ENCODE data around the gene POLR3F.
"Not testable (repeated sequence)": the region's sequence is repeated elsewhere in the genome, so short reads cannot be mapped to it uniquely, and the experiment has no call there.

POLR3F gene

GRCh38 chr20:18477218-18477617 is 10.0 kb downstream of the POLR3F start:
- H3K4me1 ChIP-seq (ENCODE audit: insufficient read depth, low read length), result no peaks in the 10 kb centered on the region
- no peak overlapping the region for H3K4me3 ChIP-seq (ENCODE audit: low read length)
- peaks cover 58% of the 10 kb centered on the region for H3K36me3 ChIP-seq (ENCODE audit: insufficient read depth, low read length)
- no peaks in the 10 kb centered on the region for H3K27me3 ChIP-seq (ENCODE audit: insufficient read depth, low read length)
- H3K9me3 ChIP-seq (ENCODE audit: low read length), result no peaks in the 10 kb centered on the region
- no peak overlapping the region for H2AFZ ChIP-seq (ENCODE audit: low read depth, low read length)

GRCh38 chr20:18477821-18478220 is 10.6 kb downstream of the POLR3F start:
- Histone ChIP-seq H3K4me3 (ENCODE audit: low read length) (no peak overlapping the region), H3K27me3 (ENCODE audit: insufficient read depth, low read length) (no peaks in the 10 kb centered on the region), H2AFZ (ENCODE audit: low read depth, low read length) (no peak overlapping the region), H3K36me3 (ENCODE audit: insufficient read depth, low read length) (peaks cover 62% of the 10 kb centered on the region), H3K9me3 (ENCODE audit: low read length) (no peaks in the 10 kb centered on the region), H3K4me1 (ENCODE audit: insufficient read depth, low read length) (no peaks in the 10 kb centered on the region)

GRCh38 chr20:18481596-18481995 is 14.4 kb downstream of the POLR3F start:
- no peaks in the 10 kb centered on the region for H3K9me3 ChIP-seq (ENCODE audit: low read length)
- no peaks in the 10 kb centered on the region for H3K27me3 ChIP-seq (ENCODE audit: insufficient read depth, low read length)
- no peak overlapping the region for H2AFZ ChIP-seq (ENCODE audit: low read depth, low read length)
- H3K4me3 ChIP-seq (ENCODE audit: low read length), result no peak overlapping the region
- H3K4me1 ChIP-seq (ENCODE audit: insufficient read depth, low read length), result no peaks in the 10 kb centered on the region
- peaks cover 66% of the 10 kb centered on the region for H3K36me3 ChIP-seq (ENCODE audit: insufficient read depth, low read length)

GRCh38 chr20:18488301-18488700 is 21.1 kb downstream of the POLR3F start:
- Histone ChIP-seq H3K4me3 (ENCODE audit: low read length) (no peak overlapping the region), H3K9me3 (ENCODE audit: low read length) (no peaks in the 10 kb centered on the region), H3K4me1 (ENCODE audit: insufficient read depth, low read length) (no peaks in the 10 kb centered on the region), H2AFZ (ENCODE audit: low read depth, low read length) (no peak overlapping the region), H3K36me3 (ENCODE audit: insufficient read depth, low read length) (peaks cover 69% of the 10 kb centered on the region), H3K27me3 (ENCODE audit: insufficient read depth, low read length) (no peaks in the 10 kb centered on the region)

GRCh38 chr20:18496042-18496441 is 28.9 kb downstream of the POLR3F start:
- H3K9me3 ChIP-seq (ENCODE audit: low read length), result no peaks in the 10 kb centered on the region
- H2AFZ ChIP-seq (ENCODE audit: low read depth, low read length), result peak overlapping the region; percentile 82
- no peaks in the 10 kb centered on the region for H3K27me3 ChIP-seq (ENCODE audit: insufficient read depth, low read length)
- H3K4me1 ChIP-seq (ENCODE audit: insufficient read depth, low read length), result peaks cover 14% of the 10 kb centered on the region
- H3K36me3 ChIP-seq (ENCODE audit: insufficient read depth, low read length), result peaks cover 19% of the 10 kb centered on the region
- peak overlapping the region; percentile 72 for H3K4me3 ChIP-seq (ENCODE audit: low read length)

- H3K27me3 ChIP-seq (ENCODE audit: insufficient read depth, low read length), result peaks cover 2% of the 10 kb centered on the region
- H3K36me3 ChIP-seq (ENCODE audit: insufficient read depth, low read length), result peaks cover 14% of the 10 kb centered on the region
- H2AFZ ChIP-seq (ENCODE audit: low read depth, low read length), result peak within 1 kb of the TSS; percentile 82
- peaks cover 14% of the 10 kb centered on the region for H3K4me1 ChIP-seq (ENCODE audit: insufficient read depth, low read length)
- H3K4me3 ChIP-seq (ENCODE audit: low read length), result peak within 1 kb of the TSS; percentile 72
- peaks cover 2% of the 10 kb centered on the region for H3K9me3 ChIP-seq (ENCODE audit: low read length)
Observed at GRCh38 chr20:18496740-18497592, 29.8 kb downstream of the POLR3F start, which contains the start of gene RBBP9. Gene RBBP9 (minus strand): TSS chr20:18497225. CDS start chr20:18497167, 58 bp downstream.

GRCh38 chr20:18497603-18498002 is 30.4 kb downstream of the POLR3F start:
- peaks cover 3% of the 10 kb centered on the region for H3K9me3 ChIP-seq (ENCODE audit: low read length)
- peaks cover 6% of the 10 kb centered on the region for H3K27me3 ChIP-seq (ENCODE audit: insufficient read depth, low read length)
- H3K4me3 ChIP-seq (ENCODE audit: low read length), result peak overlapping the region; percentile 72
- H3K36me3 ChIP-seq (ENCODE audit: insufficient read depth, low read length), result peaks cover 9% of the 10 kb centered on the region
- H2AFZ ChIP-seq (ENCODE audit: low read depth, low read length), result peak overlapping the region; percentile 82
- H3K4me1 ChIP-seq (ENCODE audit: insufficient read depth, low read length), result peaks cover 14% of the 10 kb centered on the region

- H3K4me3 ChIP-seq (ENCODE audit: low read length); H2AFZ ChIP-seq (ENCODE audit: low read depth, low read length); H3K9me3 ChIP-seq (ENCODE audit: low read length); H3K27me3 ChIP-seq (ENCODE audit: insufficient read depth, low read length); H3K4me1 ChIP-seq (ENCODE audit: insufficient read depth, low read length); H3K36me3 ChIP-seq (ENCODE audit: insufficient read depth, low read length): not testable (repeated sequence)
Observed at GRCh38 chr20:18501672-18502071, 34.5 kb downstream of the POLR3F start.

GRCh38 chr20:18504479-18505060 is 37.4 kb downstream of the POLR3F start:
- peaks cover under 1% of the 10 kb centered on the region for H3K36me3 ChIP-seq (ENCODE audit: insufficient read depth, low read length)
- no peak overlapping the region for H2AFZ ChIP-seq (ENCODE audit: low read depth, low read length)
- H3K4me3 ChIP-seq (ENCODE audit: low read length), result no peak overlapping the region
- peaks cover 10% of the 10 kb centered on the region for H3K27me3 ChIP-seq (ENCODE audit: insufficient read depth, low read length)
- H3K4me1 ChIP-seq (ENCODE audit: insufficient read depth, low read length), result peaks cover 5% of the 10 kb centered on the region
- peaks cover 3% of the 10 kb centered on the region for H3K9me3 ChIP-seq (ENCODE audit: low read length)

GRCh38 chr20:18506744-18507143 is 39.6 kb downstream of the POLR3F start:
- Histone ChIP-seq H3K4me3 (ENCODE audit: low read length) (peak overlapping the region; percentile 72), H3K36me3 (ENCODE audit: insufficient read depth, low read length) (peaks cover 17% of the 10 kb centered on the region), H2AFZ (ENCODE audit: low read depth, low read length) (peak overlapping the region; percentile 47), H3K9me3 (ENCODE audit: low read length) (peaks cover 3% of the 10 kb centered on the region), H3K27me3 (ENCODE audit: insufficient read depth, low read length) (peaks cover 10% of the 10 kb centered on the region), H3K4me1 (ENCODE audit: insufficient read depth, low read length) (peaks cover 5% of the 10 kb centered on the region)

- Histone ChIP-seq H3K27me3 (ENCODE audit: insufficient read depth, low read length) (peaks cover 5% of the 10 kb centered on the region), H3K4me1 (ENCODE audit: insufficient read depth, low read length) (peaks cover 5% of the 10 kb centered on the region), H2AFZ (ENCODE audit: low read depth, low read length) (peak within 1 kb of the TSS; percentile 47), H3K4me3 (ENCODE audit: low read length) (peak within 1 kb of the TSS; percentile 72), H3K9me3 (ENCODE audit: low read length) (no peaks in the 10 kb centered on the region), H3K36me3 (ENCODE audit: insufficient read depth, low read length) (peaks cover 23% of the 10 kb centered on the region)
Observed at GRCh38 chr20:18507218-18508191, 40.3 kb downstream of the POLR3F start, which contains the start of gene SEC23B. Gene SEC23B (plus strand): TSS chr20:18507940. CDS start chr20:18510836, 2,896 bp downstream.

- H3K4me1 ChIP-seq (ENCODE audit: insufficient read depth, low read length), result peaks cover 4% of the 10 kb centered on the region
- H3K9me3 ChIP-seq (ENCODE audit: low read length), result no peaks in the 10 kb centered on the region
- H2AFZ ChIP-seq (ENCODE audit: low read depth, low read length), result no peak overlapping the region
- H3K36me3 ChIP-seq (ENCODE audit: insufficient read depth, low read length), result peaks cover 47% of the 10 kb centered on the region
- no peaks in the 10 kb centered on the region for H3K27me3 ChIP-seq (ENCODE audit: insufficient read depth, low read length)
- H3K4me3 ChIP-seq (ENCODE audit: low read length), result no peak overlapping the region
Observed at GRCh38 chr20:18511571-18511970, 44.4 kb downstream of the POLR3F start.

Measured in neuron (in vitro differentiated cells).